T-cell (primary cell): ENCODE results near the gene CD177. TPM values are rescaled to one million over a fixed set of nuclear protein-coding genes. Genes with fewer than 3 reads are reported as not detected.

Source experiments
- total RNA-seq, 35 experiments: library from RNA in 6 of 35; stranded (reverse) in 6 of 35; fragments of 120-200 nt in 1 of 35; gene quantifications; one replicate each; pipeline versions ENCODE4 v1.2.1 to v1.2.4 and lab custom pipeline; 2013 to 2026

Gene CD177
- total RNA-seq, 5 donors from 2014 or later (not counting 1 experiment from before 2014, with no cell fraction given), result not detected

Other genes with a start within 250 kb of the CD177 start
- not detected for gene PSG5, start 167.2 kb upstream of the CD177 start, total RNA-seq
- gene PSG4, start 148.0 kb upstream of the CD177 start, total RNA-seq, result not detected
- gene PSG9, start 84.2 kb upstream of the CD177 start, total RNA-seq, result not detected
- not detected for gene TEX101, start 61.2 kb downstream of the CD177 start, total RNA-seq
- 10 to 100 TPM in 2 of 5 donors, 1 to 10 TPM in 3; 2.8 to 24.0 (median 4.6) TPM for gene LYPD3, start 111.9 kb downstream of the CD177 start, total RNA-seq
- gene PHLDB3, start 151.1 kb downstream of the CD177 start, total RNA-seq, result 10 to 100 TPM; 39.4 to 61.0 (median 53.9) TPM
- 10 to 100 TPM; 19.1 to 39.4 (median 34.7) TPM for gene ETHE1, start 173.5 kb downstream of the CD177 start, total RNA-seq
- gene ZNF575, start 179.5 kb downstream of the CD177 start, total RNA-seq, result 10 to 100 TPM in 1 of 5 donors, 1 to 10 TPM in 4; 3.4 to 12.7 (median 6.2) TPM
- 10 to 100 TPM; 31.7 to 37.8 (median 35.4) TPM for gene XRCC1, start 221.8 kb downstream of the CD177 start, total RNA-seq
- 1 to 10 TPM in 3 of 5 donors, under 1 TPM in 2; 0.28 to 2.5 (median 1.5) TPM for gene PINLYP, start 222.1 kb downstream of the CD177 start, total RNA-seq
- gene IRGQ, start 242.4 kb downstream of the CD177 start, total RNA-seq, result 10 to 100 TPM; 17.5 to 30.2 (median 19.9) TPM
- 10 to 100 TPM in 3 of 5 donors, 1 to 10 TPM in 2; 5.4 to 19.6 (median 16.9) TPM for gene ZNF576, start 242.9 kb downstream of the CD177 start, total RNA-seq